GM08714 (cell line): Measurements from ENCODE around the gene GCLC.
"Not testable (repeated sequence)": the region's sequence is repeated elsewhere in the genome, so short reads cannot be mapped to it uniquely, and the experiment has no call there.

ENCODE experiments used
- H3K4me3 ChIP-seq: fragments of 200-500 bp; sonication (Bioruptor generic); 2 replicates; pipeline ENCODE4 v1.5.1; 2014; ENCODE audit warnings: mild to moderate bottlenecking, low read length, inconsistent platforms
- ZNF274 ChIP-seq: IDR thresholded peaks from 2 replicates; pipeline ENCODE4 v1.6.1; 2012; ENCODE audit warnings: mild to moderate bottlenecking, low read depth, low read length

GCLC gene

GRCh38 chr6:53496797-53497375 is 48.0 kb downstream of the GCLC start:
- no peak overlapping the region for H3K4me3 ChIP-seq
- no peak for TF ChIP-seq ZNF274

DNA sequence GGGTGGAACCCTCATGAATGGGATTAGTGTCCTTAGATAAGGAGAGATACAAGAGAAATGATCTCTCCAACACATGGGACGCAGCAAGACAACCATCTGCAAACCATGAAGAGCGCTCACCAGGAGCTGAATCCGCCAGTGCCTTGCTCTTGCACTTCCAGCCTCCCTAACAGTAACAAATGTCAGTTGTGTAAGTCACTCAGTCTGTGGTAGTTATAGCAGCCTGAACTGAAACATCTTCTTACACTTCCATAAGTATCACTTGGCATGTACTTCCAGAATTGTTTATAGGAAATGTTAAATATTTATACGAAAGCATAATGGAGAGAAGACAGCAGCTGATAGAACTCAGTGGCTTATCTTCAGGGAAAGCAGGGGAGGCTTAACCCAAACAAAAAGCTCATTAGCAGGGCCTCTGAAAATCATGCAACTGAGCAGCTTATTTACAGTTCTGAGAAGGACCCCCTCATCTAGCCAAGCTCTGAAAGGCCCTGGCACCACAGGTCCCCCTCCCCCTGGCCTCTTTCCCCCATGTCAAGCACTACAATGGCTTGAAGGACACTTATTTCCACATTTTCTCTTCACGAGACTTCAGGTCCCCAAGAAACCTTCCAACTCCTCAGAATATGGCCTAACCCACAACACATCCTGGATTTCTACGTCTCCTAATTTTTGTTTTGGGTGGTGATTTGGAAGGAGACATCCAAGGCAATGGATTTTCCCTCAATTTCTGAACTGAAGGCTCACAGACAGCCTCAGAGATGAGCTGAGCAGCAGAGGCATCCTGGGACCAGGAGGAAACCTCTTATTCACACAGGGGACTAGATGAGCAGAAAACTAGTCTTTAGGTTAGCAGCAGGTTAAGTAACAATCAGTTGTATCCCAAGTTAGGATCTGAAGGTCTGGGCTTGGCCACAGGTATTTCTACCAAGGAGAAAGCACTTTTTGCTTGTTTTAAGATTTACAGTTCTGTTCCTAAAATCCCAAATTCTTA is 49.1 kb downstream of the GCLC start:
- H3K4me3 ChIP-seq = no peak overlapping the region
- no peak for TF ChIP-seq ZNF274

DNA sequence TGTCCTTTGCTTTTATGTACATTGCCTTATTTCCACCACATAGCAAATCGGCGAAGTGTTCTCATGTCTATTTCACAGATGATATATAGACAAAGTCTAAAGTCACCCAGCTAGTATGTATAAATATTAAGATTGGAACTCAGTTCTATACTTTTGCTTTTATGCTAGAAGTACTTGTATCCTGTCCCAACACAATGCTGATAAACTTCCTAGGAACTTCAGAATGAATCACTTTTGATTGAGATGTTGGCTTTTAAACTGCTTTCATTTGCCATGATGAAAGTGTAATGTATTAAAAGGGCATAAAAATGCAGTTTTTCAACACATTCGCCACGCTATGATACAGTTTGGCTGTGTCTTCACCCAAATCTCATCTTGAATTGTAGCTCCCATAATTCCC is 50.8 kb downstream of the GCLC start:
- no peak overlapping the region for H3K4me3 ChIP-seq

DNA sequence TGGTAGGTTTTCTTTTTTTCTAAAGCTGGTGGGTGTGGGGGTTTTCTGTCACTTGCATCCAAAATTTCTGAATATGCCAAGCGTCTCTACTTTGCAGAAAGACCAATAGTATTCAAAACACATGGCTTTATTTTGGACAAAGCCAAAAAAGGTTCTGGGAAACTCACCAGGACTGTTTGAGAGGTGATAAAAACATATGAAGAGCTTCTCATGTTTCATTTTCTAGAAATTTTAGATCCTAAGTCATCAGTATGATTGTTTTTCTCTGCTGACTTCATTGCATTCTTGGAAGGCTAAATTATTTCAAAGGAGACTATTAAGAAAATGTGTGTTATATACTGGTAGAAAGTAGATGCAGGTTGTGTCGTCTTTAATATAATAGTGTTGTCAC is 51.3 kb downstream of the GCLC start:
- TF ChIP-seq ZNF274 = no peak
- H3K4me3 ChIP-seq = no peak overlapping the region

More for the DNA sequence above, 50.8 kb downstream of the GCLC start:
- TF ChIP-seq ZNF274 = no peak

GRCh38 chr6:53492860-53493634 is 51.9 kb downstream of the GCLC start:
- H3K4me3 ChIP-seq = no peak overlapping the region
- TF ChIP-seq ZNF274 = no peak

GRCh38 chr6:53487080-53487479 is 57.8 kb downstream of the GCLC start:
- H3K4me3 ChIP-seq = no peak overlapping the region
- no peak for TF ChIP-seq ZNF274

GRCh38 chr6:53486679-53487078 is 58.2 kb downstream of the GCLC start:
- no peak for TF ChIP-seq ZNF274
- no peak overlapping the region for H3K4me3 ChIP-seq

DNA sequence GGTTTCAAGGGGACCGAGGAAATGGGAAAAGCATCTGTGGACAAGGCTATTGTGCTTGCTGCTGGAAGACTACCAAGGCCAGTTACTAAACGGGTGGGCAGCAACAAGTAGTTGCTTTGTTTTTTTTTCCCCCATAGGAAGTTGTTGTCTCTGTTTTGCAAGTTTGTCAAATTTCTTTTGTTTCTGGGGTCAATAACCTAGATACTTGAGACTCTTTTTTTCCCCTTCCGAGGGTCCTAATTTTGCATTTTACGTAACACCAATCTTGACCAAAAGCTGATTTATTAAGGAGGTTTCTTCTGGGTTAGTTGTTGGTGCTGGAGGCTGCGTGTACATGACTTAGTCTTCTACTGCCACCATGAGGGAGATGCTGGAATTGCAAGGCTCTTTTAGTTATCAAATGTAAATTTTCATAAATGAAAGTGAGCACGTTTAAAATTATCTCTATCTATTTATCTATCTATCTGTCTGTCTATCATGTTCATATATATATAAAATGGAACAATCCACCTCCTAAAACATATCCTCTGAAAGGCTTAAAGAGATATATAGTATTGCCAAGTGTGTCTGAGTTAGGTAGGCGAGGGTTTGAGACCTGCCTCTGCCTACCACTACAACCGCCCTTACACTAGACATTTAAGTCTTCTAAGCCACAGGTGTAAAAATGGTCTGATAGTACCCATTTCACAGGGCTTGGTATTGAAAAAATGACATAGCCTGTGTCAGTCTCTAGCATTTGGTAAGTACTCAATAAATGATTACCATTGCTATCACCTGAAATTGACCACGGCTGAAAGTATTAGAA is 60.2 kb downstream of the GCLC start:
- H3K4me3 ChIP-seq = no peak overlapping the region
- TF ChIP-seq ZNF274 = no peak

DNA sequence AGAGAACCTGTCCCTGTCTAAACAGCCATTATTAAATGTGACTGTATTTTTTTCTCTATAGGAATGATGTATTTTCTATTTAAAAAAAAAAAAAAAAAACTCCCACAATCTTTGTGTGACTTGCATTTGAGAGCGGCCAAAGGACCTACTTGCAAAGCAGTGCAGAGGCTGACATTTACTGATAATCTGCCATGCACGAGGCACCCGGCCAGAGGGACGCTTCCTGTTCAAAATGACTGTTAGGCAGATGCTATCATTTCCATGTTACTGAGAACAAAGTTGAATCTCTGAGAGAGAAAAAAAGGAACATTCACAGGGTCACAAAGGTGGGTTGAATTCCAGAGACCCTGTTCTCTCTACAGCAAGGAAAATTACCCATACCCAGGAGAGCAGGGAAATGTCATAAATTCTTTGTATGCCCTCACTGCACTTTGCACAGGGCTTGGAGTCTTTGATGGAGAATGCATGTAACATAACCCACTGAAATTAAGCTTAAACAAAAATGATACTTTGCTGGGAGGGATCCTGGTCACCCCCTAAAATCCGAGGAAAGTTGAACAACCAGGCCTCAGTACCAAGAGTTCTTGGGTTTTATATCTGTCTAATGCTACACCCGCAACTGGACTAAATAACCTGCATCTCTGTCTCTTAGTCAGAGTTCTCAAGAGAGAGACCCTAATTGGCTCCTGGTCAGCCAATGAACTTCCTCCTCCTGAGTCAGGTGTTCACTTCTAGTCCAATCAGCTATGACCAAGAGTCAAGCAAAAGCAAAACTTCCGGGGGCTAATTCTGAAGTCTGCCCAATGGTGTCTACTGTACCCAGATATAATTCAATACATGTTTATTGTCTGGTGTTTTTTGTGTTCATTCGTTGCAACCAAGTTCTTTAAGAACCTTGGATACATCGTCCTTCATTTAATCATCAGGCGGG is 61.2 kb downstream of the GCLC start:
- H3K4me3 ChIP-seq = no peak overlapping the region
- TF ChIP-seq ZNF274 = no peak

- H3K4me3 ChIP-seq = no peak overlapping the region
- no peak for TF ChIP-seq ZNF274
Measured at GRCh38 chr6:53481323-53481722, 63.6 kb downstream of the GCLC start.

DNA sequence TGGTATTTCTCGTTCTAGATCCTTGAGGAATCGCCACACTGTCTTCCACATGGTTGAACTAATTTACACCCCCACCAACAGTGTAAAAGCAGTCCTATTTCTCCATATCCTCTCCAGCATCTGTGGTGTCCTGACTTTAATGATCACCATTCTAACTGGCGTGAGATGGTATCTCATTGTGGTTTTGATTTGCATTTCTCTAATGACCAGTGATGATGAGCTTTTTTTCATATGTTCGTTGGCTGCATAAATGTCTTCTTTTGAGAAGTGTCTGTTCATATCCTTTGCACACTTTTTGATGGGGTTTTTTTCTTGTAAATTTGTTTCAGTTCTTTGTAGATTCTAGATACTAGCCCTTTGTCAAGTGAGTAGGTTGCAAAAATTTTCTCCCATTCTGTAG is 64.1 kb downstream of the GCLC start:
- H3K4me3 ChIP-seq = not testable (repeated sequence)

DNA sequence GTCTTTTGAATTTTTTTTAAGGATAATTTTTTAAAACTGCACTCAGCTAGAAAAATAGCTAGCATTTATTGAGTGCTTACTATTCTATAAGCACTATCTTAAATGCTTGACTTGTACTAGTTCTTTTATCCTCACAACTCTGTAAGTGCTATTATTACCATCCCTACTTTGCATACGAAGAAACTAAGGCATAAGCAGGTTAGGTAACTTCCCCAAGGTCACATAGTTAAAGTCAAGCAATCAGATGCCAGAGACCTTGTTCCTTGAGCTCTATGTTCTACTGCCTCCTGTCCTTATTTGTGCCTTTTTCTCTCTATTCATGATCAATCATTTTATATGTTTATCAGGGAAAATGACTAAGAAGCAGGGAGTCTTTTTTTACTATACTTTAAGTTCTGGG is 65.0 kb downstream of the GCLC start:
- no peak overlapping the region for H3K4me3 ChIP-seq
- no peak for TF ChIP-seq ZNF274

GRCh38 chr6:53476964-53477363 is 67.9 kb downstream of the GCLC start:
- no peak for TF ChIP-seq ZNF274
- no peak overlapping the region for H3K4me3 ChIP-seq
